ENCODE data around the gene SCUBE2.
A peak's percentile ranks its signal among the peaks of the same experiment; 100 is the strongest.
"Not testable (repeated sequence)": the region's sequence is repeated elsewhere in the genome, so short reads cannot be mapped to it uniquely, and the experiment has no call there.

Gene SCUBE2

GRCh38 chr11:9103542-9104276 is 12.3 kb upstream of the SCUBE2 start:
- TF ChIP-seq CTCF (IDR thresholded peaks at IDR 0.05; ENCODE audit: low read depth, low read length) = no peak
- DNase-seq (ENCODE audit: extremely low read depth, low read depth) = no peak

- DNase-seq (ENCODE audit: extremely low read depth, low read depth) = no peak
- TF ChIP-seq CTCF (IDR thresholded peaks at IDR 0.05; ENCODE audit: low read depth, low read length) = no peak
These were observed 8.2 kb upstream of the SCUBE2 start for GRCh38 chr11:9099617-9100016.

- not testable (repeated sequence) for DNase-seq (ENCODE audit: extremely low read depth, low read depth)
These were observed 7.1 kb upstream of the SCUBE2 start for GRCh38 chr11:9098455-9098854.

- not testable (repeated sequence) for DNase-seq (ENCODE audit: extremely low read depth, low read depth)
These were observed 6.0 kb upstream of the SCUBE2 start for GRCh38 chr11:9097186-9097943.

- no peak for TF ChIP-seq CTCF (IDR thresholded peaks at IDR 0.05; ENCODE audit: low read depth, low read length)
These were observed 5.0 kb upstream of the SCUBE2 start for GRCh38 chr11:9096427-9096826.

GRCh38 chr11:9095421-9095820 is 4.0 kb upstream of the SCUBE2 start:
- no peak for DNase-seq (ENCODE audit: extremely low read depth, low read depth)
- no peak; the same call in 1 of the 2 replicates for TF ChIP-seq CTCF (IDR thresholded peaks at IDR 0.05; ENCODE audit: low read depth, low read length)

More at GRCh38 chr11:9096427-9096826, 5.0 kb upstream of the SCUBE2 start:
- DNase-seq (ENCODE audit: extremely low read depth, low read depth) = no peak

- TF ChIP-seq CTCF (IDR thresholded peaks at IDR 0.05; ENCODE audit: low read depth, low read length) = no peak
- DNase-seq (ENCODE audit: extremely low read depth, low read depth) = no peak
These were observed 3.0 kb upstream of the SCUBE2 start for GRCh38 chr11:9094420-9094819.

- no peak for DNase-seq (ENCODE audit: extremely low read depth, low read depth)
- peak; percentile 6; the same call in 1 of the 2 replicates for TF ChIP-seq CTCF (IDR thresholded peaks at IDR 0.05; ENCODE audit: low read depth, low read length)
These were observed 1.7 kb upstream of the SCUBE2 start for GRCh38 chr11:9092853-9093778.
